Stimulated activated CD4-positive, alpha-beta T cell treated with anti-CD3 and anti-CD28 coated beads, Interleukin-1b, Interleukin-23, amount 100 ng/mL, for 24 hours (primary cell): ENCODE data around the gene KRT4.
"Not testable (repeated sequence)": the region's sequence is repeated elsewhere in the genome, so short reads cannot be mapped to it uniquely, and the experiment has no call there.

Source experiments
- DNase-seq, 4 experiments: peaks; one replicate each; pipeline ENCODE4 v3.0.0-alpha.2; 2020; ENCODE audit warnings: low read depth in 4 of 4, low spot score in 1 of 4

KRT4 gene

GRCh38 chr12:52808573-52809160 is 5.2 kb downstream of the KRT4 start:
- DNase-seq, result no peak

- DNase-seq, result no peak
These were observed 6.1 kb downstream of the KRT4 start for GRCh38 chr12:52807544-52808470.

GRCh38 chr12:52806821-52807543 is 6.9 kb downstream of the KRT4 start:
- no peak for DNase-seq

- no peak for DNase-seq
These were observed 7.6 kb downstream of the KRT4 start for GRCh38 chr12:52806169-52806811.

GRCh38 chr12:52805739-52806138 is 8.2 kb downstream of the KRT4 start:
- no peak for DNase-seq

GRCh38 chr12:52805000-52805399 is 8.9 kb downstream of the KRT4 start:
- DNase-seq, result no peak

GRCh38 chr12:52802442-52802841 is 11.5 kb downstream of the KRT4 start:
- no peak for DNase-seq

GRCh38 chr12:52801773-52802172 is 12.1 kb downstream of the KRT4 start:
- DNase-seq, result no peak

- DNase-seq, result no peak
These were observed 13.5 kb downstream of the KRT4 start for GRCh38 chr12:52800259-52800917.

- no peak for DNase-seq
These were observed 14.3 kb downstream of the KRT4 start for GRCh38 chr12:52799505-52800211.

GRCh38 chr12:52798671-52799504 is 15.0 kb downstream of the KRT4 start:
- DNase-seq, result no peak

GRCh38 chr12:52798003-52798670 is 15.8 kb downstream of the KRT4 start:
- no peak for DNase-seq

GRCh38 chr12:52797529-52797894 is 16.4 kb downstream of the KRT4 start:
- no peak for DNase-seq

- DNase-seq, result no peak
These were observed 16.9 kb downstream of the KRT4 start for GRCh38 chr12:52796839-52797528.

- no peak for DNase-seq
These were observed 17.5 kb downstream of the KRT4 start for GRCh38 chr12:52796429-52796794.

- DNase-seq, result no peak
These were observed 18.1 kb downstream of the KRT4 start, which contains the start of gene KRT3 for GRCh38 chr12:52795694-52796428. KRT3 (minus strand) TSS chr12:52796117; CDS start chr12:52796042, 75 bp downstream.

GRCh38 chr12:52795332-52795674 is 18.6 kb downstream of the KRT4 start:
- DNase-seq, result not testable (repeated sequence)
